Osteoblast (primary cell): ENCODE data around the gene ASTN2. TPM values are rescaled to one million over a fixed set of nuclear protein-coding genes. Genes with fewer than 3 reads are reported as not detected.

Source experiments
- DNase-seq: peaks from one replicate; pipeline ENCODE4 v3.0.0; 2011; ENCODE audit warnings: low spot score, mixed read lengths; ENCODE audit not compliant: insufficient read length; ENCODE audit errors: missing footprints
- H2AFZ ChIP-seq: 2 replicates; pipeline ENCODE4 v1.6.0; 2011; ENCODE audit warnings: mild to moderate bottlenecking, low read length
- H3K27ac ChIP-seq: 2 replicates; pipeline ENCODE4 v1.5.1; 2011; ENCODE audit warnings: mild to moderate bottlenecking, low read depth, low read length, moderate library complexity
- H3K27me3 ChIP-seq: 2 replicates; pipeline ENCODE4 v1.6.0; 2012; ENCODE audit warnings: mild to moderate bottlenecking, control low read depth, inconsistent platforms, low read length, moderate library complexity; ENCODE audit not compliant: insufficient read depth
- H3K36me3 ChIP-seq: 2 replicates; pipeline ENCODE4 v1.5.1; 2011; ENCODE audit warnings: mild to moderate bottlenecking, low read length, control low read depth, moderate library complexity; ENCODE audit not compliant: insufficient read depth
- H3K4me1 ChIP-seq: 2 replicates; pipeline ENCODE4 v1.5.1; 2011; ENCODE audit warnings: mild to moderate bottlenecking, low read length, control low read depth, moderate library complexity; ENCODE audit not compliant: insufficient read depth
- H3K4me2 ChIP-seq: 2 replicates; pipeline ENCODE4 v1.6.0; 2011; ENCODE audit warnings: mild to moderate bottlenecking, low read length; ENCODE audit not compliant: insufficient read depth
- H3K4me3 ChIP-seq: fragments of 200-600 bp; sonication (generic); 3 replicates; pipeline ENCODE4 v1.5.1; 2012; ENCODE audit warnings: mild to moderate bottlenecking, low read length, inconsistent platforms; ENCODE audit not compliant: insufficient read depth
- H3K79me2 ChIP-seq: 2 replicates; pipeline ENCODE4 v1.6.0; 2012; ENCODE audit warnings: mild to moderate bottlenecking, low read length, control low read depth, inconsistent platforms; ENCODE audit not compliant: insufficient read depth
- H3K9me3 ChIP-seq: 2 replicates; pipeline ENCODE4 v1.5.1; 2011; ENCODE audit warnings: low read depth, low read length, control low read depth
- H4K20me1 ChIP-seq: 2 replicates; pipeline ENCODE4 v1.6.0; 2012; ENCODE audit warnings: mild to moderate bottlenecking, low read length, control low read depth; ENCODE audit not compliant: insufficient read depth
- CTCF ChIP-seq: IDR thresholded peaks from 2 replicates; pipeline ENCODE4 v1.5.1; 2011; ENCODE audit warnings: mild to moderate bottlenecking, low read depth, low read length, moderate library complexity; ENCODE audit errors: extremely low read depth
- total RNA-seq: library from RNA; depleted of rRNA; stranded (reverse); fragments of >200 nt; gene quantifications from 2 replicates; pipeline ENCODE4 v1.2.3, GENCODE V29; 2012

The ASTN2 gene
- total RNA-seq, 1 donor = 4.7 TPM

DNA sequence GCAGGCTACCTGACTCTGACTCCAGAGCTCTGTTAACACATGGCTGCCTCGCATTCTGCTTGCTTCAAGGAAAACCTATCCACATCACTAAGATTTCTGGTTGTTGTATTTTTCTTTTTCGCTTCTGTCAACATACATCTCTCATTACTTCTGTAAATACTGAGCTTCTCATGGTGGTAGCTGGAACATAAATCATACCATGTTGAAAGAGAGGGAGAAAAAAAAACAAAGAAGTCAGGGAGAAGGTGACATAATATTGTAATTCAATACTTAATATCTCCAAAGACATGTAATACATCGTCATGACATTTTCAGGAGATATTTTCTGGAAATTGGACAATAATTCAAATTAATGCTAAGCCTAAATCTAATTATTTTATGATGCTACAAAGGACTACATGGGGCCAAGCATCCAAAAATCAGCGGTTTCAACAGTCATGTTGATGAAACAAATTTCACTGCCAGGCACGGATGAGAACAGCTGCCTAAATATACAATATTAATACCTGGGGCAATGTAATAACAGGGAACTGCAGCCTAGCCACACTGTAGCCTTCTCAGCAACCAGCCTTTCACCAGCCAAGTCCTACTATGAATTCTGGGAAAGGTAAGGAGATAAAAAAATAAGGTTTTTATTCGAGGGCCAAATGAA is 395.8 kb downstream of the ASTN2 start:
- H2AFZ ChIP-seq = no peak overlapping the region
- H3K27me3 ChIP-seq = no peaks in the 10 kb centered on the region
- no peak for DNase-seq
- no peak overlapping the region for H3K4me3 ChIP-seq
- no peaks in the 10 kb centered on the region for H3K36me3 ChIP-seq
- no peaks in the 10 kb centered on the region for H3K9me3 ChIP-seq
- no peak for TF ChIP-seq CTCF
- no peaks in the 10 kb centered on the region for H4K20me1 ChIP-seq
- no peaks in the 10 kb centered on the region for H3K79me2 ChIP-seq
- no peak overlapping the region for H3K4me2 ChIP-seq
- no peak overlapping the region for H3K27ac ChIP-seq
- H3K4me1 ChIP-seq = no peaks in the 10 kb centered on the region

DNA sequence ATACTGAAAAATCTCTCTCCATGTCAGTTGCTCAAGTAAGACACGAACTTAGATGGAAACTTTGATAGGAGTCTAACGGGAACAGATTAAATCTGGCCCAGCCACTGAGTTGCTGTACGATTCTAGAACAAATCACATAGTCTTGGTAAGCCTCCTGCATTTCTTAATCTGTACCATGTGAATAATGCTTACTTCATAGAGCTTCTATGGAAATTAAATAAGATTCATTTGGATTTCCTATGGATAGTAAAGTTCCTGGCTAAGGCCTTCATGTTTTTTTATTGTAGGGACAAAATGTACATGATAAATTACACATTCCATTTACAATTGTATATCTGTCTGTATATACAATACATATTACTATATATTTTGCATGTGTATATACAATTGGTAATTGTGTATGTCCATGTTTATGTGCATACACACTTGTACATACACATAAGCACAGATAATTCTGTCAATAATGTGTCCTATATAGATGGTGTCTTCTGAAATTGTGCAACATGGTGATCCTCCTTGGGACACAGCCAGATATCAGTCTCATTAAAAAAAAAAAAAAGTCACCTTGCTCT is 397.4 kb downstream of the ASTN2 start:
- TF ChIP-seq CTCF = no peak
- H3K4me3 ChIP-seq = no peak overlapping the region
- no peaks in the 10 kb centered on the region for H4K20me1 ChIP-seq
- no peak overlapping the region for H3K27ac ChIP-seq
- no peak overlapping the region for H3K4me2 ChIP-seq
- H3K4me1 ChIP-seq = no peaks in the 10 kb centered on the region
- H3K9me3 ChIP-seq = no peaks in the 10 kb centered on the region
- no peak overlapping the region for H2AFZ ChIP-seq
- no peaks in the 10 kb centered on the region for H3K36me3 ChIP-seq
- no peaks in the 10 kb centered on the region for H3K27me3 ChIP-seq
- DNase-seq = no peak
- H3K79me2 ChIP-seq = no peaks in the 10 kb centered on the region

- Histone ChIP-seq H4K20me1 (no peaks in the 10 kb centered on the region), H3K79me2 (no peaks in the 10 kb centered on the region), H3K27me3 (no peaks in the 10 kb centered on the region), H3K4me3 (no peak overlapping the region), H3K4me2 (no peak overlapping the region), H3K4me1 (no peaks in the 10 kb centered on the region), H3K27ac (no peak overlapping the region), H3K9me3 (no peaks in the 10 kb centered on the region), H2AFZ (no peak overlapping the region), H3K36me3 (no peaks in the 10 kb centered on the region)
- DNase-seq = no peak
- TF ChIP-seq CTCF = no peak
These were observed 400.8 kb downstream of the ASTN2 start for GRCh38 chr9:117014061-117014460.

GRCh38 chr9:117013440-117013995 is 401.3 kb downstream of the ASTN2 start:
- H3K36me3 ChIP-seq = no peaks in the 10 kb centered on the region
- no peak for DNase-seq
- H3K4me1 ChIP-seq = no peaks in the 10 kb centered on the region
- H2AFZ ChIP-seq = no peak overlapping the region
- no peaks in the 10 kb centered on the region for H3K27me3 ChIP-seq
- no peaks in the 10 kb centered on the region for H3K9me3 ChIP-seq
- no peaks in the 10 kb centered on the region for H4K20me1 ChIP-seq
- no peaks in the 10 kb centered on the region for H3K79me2 ChIP-seq
- no peak overlapping the region for H3K4me2 ChIP-seq
- H3K4me3 ChIP-seq = no peak overlapping the region
- no peak overlapping the region for H3K27ac ChIP-seq
- no peak for TF ChIP-seq CTCF
